CD4-positive, alpha-beta T cell treated with Interleukin-2 at 100 ng/mL for 4 hours (primary cell): ENCODE measurements around the gene YJU2.
"Not testable (repeated sequence)": the region's sequence is repeated elsewhere in the genome, so short reads cannot be mapped to it uniquely, and the experiment has no call there.

Experiments
- DNase-seq: peaks from one replicate; pipeline ENCODE4 v3.0.0-alpha.2; 2020; ENCODE audit warnings: low spot score

The YJU2 gene

GRCh38 chr19:4246767-4247593 is at the start of gene YJU2:
YJU2 (plus strand) TSS chr19:4247080; CDS start chr19:4247147, 67 bp downstream.
- DNase-seq = peak; percentile 99

GRCh38 chr19:4197228-4197624 is 49.7 kb upstream of the YJU2 start:
- DNase-seq = no peak

- DNase-seq = no peak
Observed at GRCh38 chr19:4197625-4198466, 49.0 kb upstream of the YJU2 start.

GRCh38 chr19:4198467-4199126 is 48.3 kb upstream of the YJU2 start:
- no peak for DNase-seq

GRCh38 chr19:4199699-4200293 is 47.1 kb upstream of the YJU2 start:
- no peak for DNase-seq

GRCh38 chr19:4200940-4201542 is 45.8 kb upstream of the YJU2 start:
- no peak for DNase-seq

- no peak for DNase-seq
Observed at GRCh38 chr19:4201798-4202197, 45.1 kb upstream of the YJU2 start.

- no peak for DNase-seq
Observed at GRCh38 chr19:4206818-4207484, 39.9 kb upstream of the YJU2 start.

- no peak for DNase-seq
Observed at GRCh38 chr19:4208385-4209094, 38.3 kb upstream of the YJU2 start.

GRCh38 chr19:4210166-4210731 is 36.6 kb upstream of the YJU2 start:
- DNase-seq = no peak

- no peak for DNase-seq
Observed at GRCh38 chr19:4213116-4213515, 33.8 kb upstream of the YJU2 start.

GRCh38 chr19:4215807-4216206 is 31.1 kb upstream of the YJU2 start:
- no peak for DNase-seq

- no peak for DNase-seq
Observed at GRCh38 chr19:4216846-4217245, 30.0 kb upstream of the YJU2 start.

GRCh38 chr19:4217429-4218264 is 29.2 kb upstream of the YJU2 start:
- no peak for DNase-seq

- not testable (repeated sequence) for DNase-seq
Observed at GRCh38 chr19:4218523-4218922, 28.4 kb upstream of the YJU2 start.

- no peak for DNase-seq
Observed at GRCh38 chr19:4220188-4220587, 26.7 kb upstream of the YJU2 start.

- no peak for DNase-seq
Observed at GRCh38 chr19:4224470-4224869, 22.4 kb upstream of the YJU2 start.

- no peak for DNase-seq
Observed at GRCh38 chr19:4225885-4226284, 21.0 kb upstream of the YJU2 start.

- DNase-seq = no peak
Observed at GRCh38 chr19:4227771-4228170, 19.1 kb upstream of the YJU2 start.
